B cell (primary cell): ENCODE results near the gene NDC1. TPM values are rescaled to one million over a fixed set of nuclear protein-coding genes. Genes with fewer than 3 reads are reported as not detected.

Experiments
- ATAC-seq: fragments of 200-7000 bp; cut with Tn5 transposase; one replicate; pipeline ENCODE4 v1.10.0; 2021; ENCODE audit warnings: low read depth, mild to moderate bottlenecking, moderate number of reproducible peaks, moderate library complexity
- CTCF ChIA-PET: fragments of 350-600 bp; sonication (Branson Sonifier 250); formaldehyde crosslinking; loops from one replicate; lab custom pipeline; 2021; ENCODE audit warnings: antibody characterized with exemption, inconsistent platforms; lab: Charles Lee
- POLR2A ChIA-PET: fragments of 350-600 bp; sonication (Branson Sonifier 250); formaldehyde crosslinking; loops from one replicate; lab custom pipeline; 2021; ENCODE audit warnings: antibody characterized with exemption; lab: Charles Lee
- DNase-seq: peaks from one replicate; pipeline ENCODE4 v3.0.0; 2013
- H2AFZ ChIP-seq: 2 replicates; pipeline ENCODE4 v1.6.1; 2012; ENCODE audit warnings: mild to moderate bottlenecking, low read depth, low read length; ENCODE audit not compliant: insufficient read depth, poor library complexity, severe bottlenecking
- H3K27ac ChIP-seq, 2 donors: 1 replicate in 1 of 2; 2 replicates in 1 of 2; pipeline ENCODE4 v1.5.1; 2012 to 2013; ENCODE audit warnings: low read length in 2 of 2, mild to moderate bottlenecking in 2 of 2, moderate library complexity in 1 of 2
- H3K27me3 ChIP-seq, 4 experiments: fragments of 200-600 bp in 1 of 4; sonication (generic) in 1 of 4; replicated peaks in 1 of 4; 1 replicate in 2 of 4; 2 replicates in 2 of 4; pipeline versions ENCODE4 v1.6.1 to v1.7.0; 2013 to 2016; ENCODE audit warnings: low read length in 3 of 4, mild to moderate bottlenecking in 2 of 4, mixed read lengths in 1 of 4, moderate library complexity in 1 of 4; ENCODE audit not compliant: insufficient read depth in 4 of 4, control insufficient read depth in 3 of 4; ENCODE audit errors: control extremely low read depth in 1 of 4
- H3K36me3 ChIP-seq, 2 experiments: replicated peaks in 1 of 2; 1 replicate in 1 of 2; 2 replicates in 1 of 2; pipeline versions ENCODE4 v1.6.1 to v1.7.1; 2013; ENCODE audit warnings: low read length in 1 of 2; ENCODE audit not compliant: insufficient read depth in 2 of 2, control insufficient read depth in 1 of 2; ENCODE audit errors: control extremely low read depth in 1 of 2, extremely low read depth in 1 of 2
- H3K4me1 ChIP-seq, 2 donors: fragments of 200-600 bp in 1 of 2; sonication (generic) in 1 of 2; 1 replicate in 1 of 2; 2 replicates in 1 of 2; pipeline versions ENCODE4 v1.5.1 to v1.6.1; 2013 to 2017; ENCODE audit warnings: low read length in 2 of 2; ENCODE audit not compliant: control insufficient read depth in 2 of 2, insufficient read depth in 2 of 2
- H3K4me2 ChIP-seq: replicated peaks from 2 replicates; pipeline ENCODE3; 2012; ENCODE audit warnings: mild to moderate bottlenecking, low read depth, low read length; ENCODE audit not compliant: poor library complexity, severe bottlenecking
- H3K4me3 ChIP-seq, 5 experiments: fragments of 200-600 bp in 1 of 5; sonication (generic) in 1 of 5; 1 replicate in 3 of 5; 2 replicates in 2 of 5; pipeline versions ENCODE4 v1.5.1 to v1.7.0; 2011 to 2016; ENCODE audit warnings: low read length in 4 of 5, mild to moderate bottlenecking in 4 of 5, low read depth in 2 of 5, control low read depth in 1 of 5, moderate library complexity in 1 of 5; ENCODE audit not compliant: insufficient read depth in 1 of 5; ENCODE audit errors: control extremely low read depth in 1 of 5, extremely low read depth in 1 of 5
- H3K79me2 ChIP-seq: fragments of 200-600 bp; sonication (generic); one replicate; pipeline ENCODE4 v1.6.0; 2016; ENCODE audit warnings: low read length; ENCODE audit not compliant: control insufficient read depth, insufficient read depth
- H3K9ac ChIP-seq: fragments of 200-600 bp; sonication (generic); 2 replicates; pipeline ENCODE4 v1.6.1; 2017; ENCODE audit warnings: mild to moderate bottlenecking, low read length, moderate library complexity
- H3K9me3 ChIP-seq, 3 donors: one replicate each; pipeline versions ENCODE4 v1.6.1 to v1.7.1; 2013; ENCODE audit warnings: low read length in 2 of 3; ENCODE audit not compliant: control insufficient read depth in 2 of 3, insufficient read depth in 1 of 3; ENCODE audit errors: control extremely low read depth in 1 of 3
- H4K20me1 ChIP-seq: 2 replicates; pipeline ENCODE4 v1.6.0; 2012; ENCODE audit warnings: mild to moderate bottlenecking, low read length; ENCODE audit not compliant: insufficient read depth, control insufficient read depth, poor library complexity, severe bottlenecking
- H3K27ac Mint-ChIP-seq: one replicate; pipeline ENCODE4 v1.8.0; 2021; ENCODE audit warnings: mixed read lengths
- H3K27me3 Mint-ChIP-seq: one replicate; pipeline ENCODE4 v1.8.0; 2021; ENCODE audit warnings: mixed read lengths
- H3K4me1 Mint-ChIP-seq: one replicate; pipeline ENCODE4 v1.8.0; 2021; ENCODE audit warnings: mixed read lengths
- H3K4me3 Mint-ChIP-seq: one replicate; pipeline ENCODE4 v1.8.0; 2021; ENCODE audit warnings: mixed read lengths
- H3K9me3 Mint-ChIP-seq: one replicate; pipeline ENCODE4 v1.8.0; 2022; ENCODE audit warnings: mixed read lengths; ENCODE audit not compliant: insufficient read depth
- EZH2 ChIP-seq: IDR thresholded peaks from 2 replicates; pipeline ENCODE4 v1.6.1; 2012; ENCODE audit warnings: borderline replicate concordance, low read depth, mild to moderate bottlenecking, moderate library complexity, low read length; ENCODE audit not compliant: insufficient read depth, poor library complexity, severe bottlenecking
- WGBS: methylation state at CpG from one replicate; pipeline ENCODE4 v1.1.5; 2013; ENCODE audit warnings: missing lambda C conversion rate; ENCODE audit not compliant: insufficient coverage; 5-methylcytosine and 5-hydroxymethylcytosine counted together
- intact Hi-C: fragments of 100-400 bp; cut with micrococcal nuclease; formaldehyde crosslinking; loops from one replicate; pipeline ENCODE4 v1.10.0; 2022
- polyA plus RNA-seq: library from polyadenylated mRNA; depleted of rRNA; stranded (reverse); fragments of >200 nt; gene quantifications from 2 replicates; pipeline ENCODE4 v1.2.3, GENCODE V29; 2012
- total RNA-seq, 2 donors: library from RNA; stranded (reverse); fragments of 120-200 nt in 1 of 2; gene quantifications; 1 replicate in 1 of 2; 2 replicates in 1 of 2; pipeline versions ENCODE4 v1.2.3 to v1.2.4, GENCODE V29; 2013 to 2022
- TF ChIP-seq, protein P1 (sequence below): fragments of 200-600 bp; IDR thresholded peaks from one replicate; pipeline ENCODE4 v1.8.0; 2022; ENCODE audit warnings: antibody characterized with exemption, mild to moderate bottlenecking

NDC1 gene
- total and polyA plus RNA-seq, 2 donors (not counting 1 experiment from before 2014, with no cell fraction given) = 5.0 to 12.0 TPM

DNA sequence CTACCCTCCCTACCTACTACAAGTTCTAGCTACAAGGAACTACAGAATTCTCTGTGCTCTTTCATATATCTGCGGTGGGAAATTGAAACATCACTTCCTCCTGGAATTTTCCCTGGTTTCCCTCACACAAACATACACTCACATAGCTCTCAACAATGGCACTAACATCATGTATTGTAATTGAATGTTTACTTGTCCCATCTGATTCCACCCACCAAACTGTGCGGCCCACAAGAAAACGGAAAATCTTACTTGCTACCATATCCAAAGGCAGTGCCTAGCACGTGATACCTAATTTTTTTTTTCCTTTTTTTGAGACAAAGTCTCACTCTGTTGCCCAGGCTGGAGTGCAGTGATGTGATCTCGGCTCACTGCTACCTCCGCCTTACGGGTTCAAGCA lies 33.9 kb downstream of the NDC1 start:
- H3K9me3 ChIP-seq = no peaks in the 10 kb centered on the region
- H3K4me2 ChIP-seq = no peak overlapping the region
- Mint-ChIP-seq H3K27ac (no peak overlapping the region), H3K27me3 (no peaks in the 10 kb centered on the region), H3K4me1 (no peaks in the 10 kb centered on the region), H3K9me3 (no peaks in the 10 kb centered on the region), H3K4me3 (no peak overlapping the region)
- H3K9ac ChIP-seq = no peak overlapping the region
- no peaks in the 10 kb centered on the region for H3K27me3 ChIP-seq
- H3K27ac ChIP-seq = no peak overlapping the region
- DNase-seq (no peak), ATAC-seq (no peak)
- no peak overlapping the region for H2AFZ ChIP-seq
- intact Hi-C loops = no loop called here
- no peaks in the 10 kb centered on the region for H3K4me1 ChIP-seq
- WGBS = 93% methylated on average over 5 of the region's 7 CpGs
- no peaks in the 10 kb centered on the region for H4K20me1 ChIP-seq
- H3K36me3 ChIP-seq = peaks cover 3 to 32% of the 10 kb centered on the region in 2 experiments
- no peaks in the 10 kb centered on the region for H3K79me2 ChIP-seq
- TF ChIP-seq, protein P1, sequence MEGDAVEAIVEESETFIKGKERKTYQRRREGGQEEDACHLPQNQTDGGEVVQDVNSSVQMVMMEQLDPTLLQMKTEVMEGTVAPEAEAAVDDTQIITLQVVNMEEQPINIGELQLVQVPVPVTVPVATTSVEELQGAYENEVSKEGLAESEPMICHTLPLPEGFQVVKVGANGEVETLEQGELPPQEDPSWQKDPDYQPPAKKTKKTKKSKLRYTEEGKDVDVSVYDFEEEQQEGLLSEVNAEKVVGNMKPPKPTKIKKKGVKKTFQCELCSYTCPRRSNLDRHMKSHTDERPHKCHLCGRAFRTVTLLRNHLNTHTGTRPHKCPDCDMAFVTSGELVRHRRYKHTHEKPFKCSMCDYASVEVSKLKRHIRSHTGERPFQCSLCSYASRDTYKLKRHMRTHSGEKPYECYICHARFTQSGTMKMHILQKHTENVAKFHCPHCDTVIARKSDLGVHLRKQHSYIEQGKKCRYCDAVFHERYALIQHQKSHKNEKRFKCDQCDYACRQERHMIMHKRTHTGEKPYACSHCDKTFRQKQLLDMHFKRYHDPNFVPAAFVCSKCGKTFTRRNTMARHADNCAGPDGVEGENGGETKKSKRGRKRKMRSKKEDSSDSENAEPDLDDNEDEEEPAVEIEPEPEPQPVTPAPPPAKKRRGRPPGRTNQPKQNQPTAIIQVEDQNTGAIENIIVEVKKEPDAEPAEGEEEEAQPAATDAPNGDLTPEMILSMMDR = no peak
- TF ChIP-seq EZH2 = no peak
- ChIA-PET CTCF (interaction anchor here (0.6 kb wide), 1 partner anchor 38 kb away, joined by 3 read pairs; no protein-coding TSS in a partner anchor), POLR2A (no interaction called here)
- H3K4me3 ChIP-seq = no peak overlapping the region

DNA sequence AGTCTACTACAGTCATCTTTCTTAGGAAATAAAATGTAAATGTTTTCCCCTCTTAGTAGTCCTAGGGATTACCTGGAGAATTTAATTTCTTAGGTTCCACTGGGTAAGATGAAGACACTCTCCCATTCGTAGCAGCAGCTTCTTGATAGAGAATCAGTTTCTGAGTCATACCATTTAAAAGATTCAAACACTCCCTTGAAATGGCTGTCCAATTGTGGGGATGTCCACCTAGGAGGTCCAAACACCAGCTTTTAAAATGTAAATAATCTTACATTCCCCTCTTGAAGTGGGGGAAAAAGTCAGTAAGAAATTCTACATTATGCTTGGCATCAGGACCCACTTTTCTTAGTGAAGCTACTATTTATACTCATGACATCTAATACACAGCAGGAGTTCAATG lies 37.5 kb downstream of the NDC1 start:
- H3K4me2 ChIP-seq = no peak overlapping the region
- intact Hi-C loops = no loop called here
- Mint-ChIP-seq H3K27me3 (no peaks in the 10 kb centered on the region), H3K4me1 (no peaks in the 10 kb centered on the region), H3K4me3 (no peak overlapping the region), H3K27ac (no peak overlapping the region), H3K9me3 (no peaks in the 10 kb centered on the region)
- no peaks in the 10 kb centered on the region for H3K27me3 ChIP-seq
- H4K20me1 ChIP-seq = no peaks in the 10 kb centered on the region
- ATAC-seq (no peak), DNase-seq (no peak)
- H3K4me1 ChIP-seq = no peaks in the 10 kb centered on the region
- peaks cover 0 to 34% of the 10 kb centered on the region in 2 experiments for H3K36me3 ChIP-seq
- no peak overlapping the region for H3K27ac ChIP-seq
- no CpG with 5 or more reads among the region's 1 CpG for WGBS
- H2AFZ ChIP-seq = no peak overlapping the region
- H3K4me3 ChIP-seq = no peak overlapping the region
- no peak for TF ChIP-seq EZH2
- TF ChIP-seq, protein P1 = no peak
- H3K9me3 ChIP-seq = no peaks in the 10 kb centered on the region
- POLR2A ChIA-PET = no interaction called here
- H3K9ac ChIP-seq = no peak overlapping the region
- H3K79me2 ChIP-seq = no peaks in the 10 kb centered on the region
- CTCF ChIA-PET = no interaction called here
